ENCODE measurements around the gene FSCN2.
A peak's percentile ranks its signal among the peaks of the same experiment; 100 is the strongest.

The FSCN2 gene

GRCh38 chr17:81579298-81579697 is 51.1 kb downstream of the FSCN2 start:
- no peak for TF ChIP-seq POU6F1 (CRISPR knock-in tag; IDR thresholded peaks at IDR 0.05; ENCODE audit: borderline replicate concordance, low read depth)
- TF ChIP-seq ESRRG (CRISPR knock-in tag; IDR thresholded peaks at IDR 0.05) = no peak
- no peak for TF ChIP-seq ZC3H10 (CRISPR knock-in tag; IDR thresholded peaks at IDR 0.05)
- TF ChIP-seq OSR1 (CRISPR knock-in tag; IDR thresholded peaks at IDR 0.05) = no peak
- TF ChIP-seq TCF4 (CRISPR knock-in tag; IDR thresholded peaks at IDR 0.05; ENCODE audit: borderline replicate concordance) = no peak
- TF ChIP-seq ZNF8 (CRISPR knock-in tag; IDR thresholded peaks at IDR 0.05) = no peak
- no peak for TF ChIP-seq ARNTL (CRISPR knock-in tag; IDR thresholded peaks at IDR 0.05; ENCODE audit: borderline replicate concordance, low read depth)
- no peak for TF ChIP-seq ZFP3 (CRISPR knock-in tag; IDR thresholded peaks at IDR 0.05)
- no peak for TF ChIP-seq CSDC2 (CRISPR knock-in tag; IDR thresholded peaks at IDR 0.05)
- no peak for TF ChIP-seq TOX (CRISPR knock-in tag; IDR thresholded peaks at IDR 0.05; ENCODE audit: borderline replicate concordance)
- ATAC-seq = no peak

DNA sequence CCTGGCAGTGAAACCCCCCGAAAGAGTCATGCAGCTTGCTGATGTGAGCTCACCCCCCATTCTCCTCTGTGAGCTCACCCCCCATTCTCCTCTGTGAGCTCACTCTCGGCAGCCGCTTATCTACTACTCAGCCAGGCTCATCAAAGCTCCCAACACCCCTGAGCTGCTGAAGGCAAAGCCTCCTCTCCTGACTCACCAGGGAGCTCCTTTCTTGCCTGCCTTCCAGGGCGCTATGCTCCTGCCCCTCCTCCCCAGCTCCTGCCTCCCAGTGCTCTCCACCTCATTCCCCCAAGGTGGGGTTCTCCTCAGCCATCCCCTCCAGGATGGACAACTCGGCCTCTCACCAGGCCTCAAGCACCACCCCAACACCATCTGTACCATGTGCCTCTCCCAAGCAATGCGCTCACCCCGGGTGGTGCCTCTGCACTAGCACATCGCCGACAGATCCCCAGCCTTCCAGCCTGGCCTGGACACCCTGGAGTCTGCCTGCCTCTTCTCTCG is 51.7 kb downstream of the FSCN2 start:
- peak; percentile 4; the same call in 2 of the 3 replicates for ATAC-seq

GRCh38 chr17:81580481-81580880 is 52.3 kb downstream of the FSCN2 start:
- no peak for ATAC-seq
- TF ChIP-seq POU6F1 (CRISPR knock-in tag; IDR thresholded peaks at IDR 0.05; ENCODE audit: borderline replicate concordance, low read depth) (no peak), ZC3H10 (CRISPR knock-in tag; IDR thresholded peaks at IDR 0.05) (no peak), OSR1 (CRISPR knock-in tag; IDR thresholded peaks at IDR 0.05) (no peak), ESRRG (CRISPR knock-in tag; IDR thresholded peaks at IDR 0.05) (no peak), TCF4 (CRISPR knock-in tag; IDR thresholded peaks at IDR 0.05; ENCODE audit: borderline replicate concordance) (no peak), ZNF70 (CRISPR knock-in tag; IDR thresholded peaks at IDR 0.05) (no peak), ISL1 (CRISPR knock-in tag; IDR thresholded peaks at IDR 0.05) (no peak), ZFP3 (CRISPR knock-in tag; IDR thresholded peaks at IDR 0.05) (no peak), TSHZ2 (CRISPR knock-in tag; IDR thresholded peaks at IDR 0.05) (no peak), CREB5 (CRISPR knock-in tag; IDR thresholded peaks at IDR 0.05; ENCODE audit: low read depth) (no peak), ZNF8 (CRISPR knock-in tag; IDR thresholded peaks at IDR 0.05) (no peak), ARNTL (CRISPR knock-in tag; IDR thresholded peaks at IDR 0.05; ENCODE audit: borderline replicate concordance, low read depth) (no peak), CSDC2 (CRISPR knock-in tag; IDR thresholded peaks at IDR 0.05) (no peak), RARB (CRISPR knock-in tag; IDR thresholded peaks at IDR 0.05) (no peak), ZNF565 (CRISPR knock-in tag; conservative IDR thresholded peaks at IDR 0.05; ENCODE audit: low read depth) (no peak), SNAI2 (CRISPR knock-in tag; IDR thresholded peaks at IDR 0.05) (no peak), BACH2 (CRISPR knock-in tag; IDR thresholded peaks at IDR 0.05; ENCODE audit: borderline replicate concordance) (no peak), ZFP30 (CRISPR knock-in tag; IDR thresholded peaks at IDR 0.05) (no peak), TOX (CRISPR knock-in tag; IDR thresholded peaks at IDR 0.05; ENCODE audit: borderline replicate concordance) (no peak)
- TF ChIP-seq, protein P1, sequence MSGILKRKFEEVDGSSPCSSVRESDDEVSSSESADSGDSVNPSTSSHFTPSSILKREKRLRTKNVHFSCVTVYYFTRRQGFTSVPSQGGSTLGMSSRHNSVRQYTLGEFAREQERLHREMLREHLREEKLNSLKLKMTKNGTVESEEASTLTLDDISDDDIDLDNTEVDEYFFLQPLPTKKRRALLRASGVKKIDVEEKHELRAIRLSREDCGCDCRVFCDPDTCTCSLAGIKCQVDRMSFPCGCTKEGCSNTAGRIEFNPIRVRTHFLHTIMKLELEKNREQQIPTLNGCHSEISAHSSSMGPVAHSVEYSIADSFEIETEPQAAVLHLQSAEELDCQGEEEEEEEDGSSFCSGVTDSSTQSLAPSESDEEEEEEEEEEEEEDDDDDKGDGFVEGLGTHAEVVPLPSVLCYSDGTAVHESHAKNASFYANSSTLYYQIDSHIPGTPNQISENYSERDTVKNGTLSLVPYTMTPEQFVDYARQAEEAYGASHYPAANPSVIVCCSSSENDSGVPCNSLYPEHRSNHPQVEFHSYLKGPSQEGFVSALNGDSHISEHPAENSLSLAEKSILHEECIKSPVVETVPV (CRISPR knock-in tag; IDR thresholded peaks at IDR 0.05) = no peak

More for the DNA sequence above, 51.7 kb downstream of the FSCN2 start:
- no peak for TF ChIP-seq ZNF70 (CRISPR knock-in tag; IDR thresholded peaks at IDR 0.05)
- TF ChIP-seq CREB5 (CRISPR knock-in tag; IDR thresholded peaks at IDR 0.05; ENCODE audit: low read depth) = no peak
- TF ChIP-seq ESRRG (CRISPR knock-in tag; IDR thresholded peaks at IDR 0.05) = no peak
- TF ChIP-seq RARB (CRISPR knock-in tag; IDR thresholded peaks at IDR 0.05) = no peak
